ENCODE results near the gene THADA. TPM values are rescaled to one million over a fixed set of nuclear protein-coding genes. Genes with fewer than 3 reads are reported as not detected.

Gene THADA
- polyA plus RNA-seq, 1 donor (not counting 4 experiments of a cell fraction or from before 2014, with no cell fraction given), result 22.6 TPM

- Histone ChIP-seq H3K9ac (ENCODE audit: control insufficient read depth, extremely low read depth, insufficient read depth, low read length) (no peak overlapping the region), H3K4me1 (ENCODE audit: control insufficient read depth, extremely low read depth, insufficient read depth, low read length) (peaks cover 24% of the 10 kb centered on the region), H3K4me2 (ENCODE audit: control insufficient read depth, extremely low read depth, insufficient read depth, low read depth, low read length) (no peak overlapping the region), H3K9me3 (ENCODE audit: control insufficient read depth, low read depth, low read length) (no peaks in the 10 kb centered on the region), H4K20me1 (ENCODE audit: control insufficient read depth, extremely low read depth, insufficient read depth, low read length) (no peaks in the 10 kb centered on the region), H3K36me3 (ENCODE audit: control insufficient read depth in 2 of 2, extremely low read depth in 1 of 2, insufficient read depth in 2 of 2, low read length in 2 of 2) (no peaks in the 10 kb centered on the region), H3K27ac (ENCODE audit: control insufficient read depth, insufficient read depth, low read length) (no peak overlapping the region), H2AFZ (ENCODE audit: control insufficient read depth, low read length) (no peak overlapping the region), H3K27me3 (ENCODE audit: control insufficient read depth, extremely low read depth, insufficient read depth, low read length) (no peaks in the 10 kb centered on the region), H3K9me1 (ENCODE audit: control insufficient read depth, extremely low read depth, insufficient read depth, low read length) (no peaks in the 10 kb centered on the region), H3K79me2 (ENCODE audit: control insufficient read depth, insufficient read depth, low read length) (no peaks in the 10 kb centered on the region), H3K4me3 (ENCODE audit: control insufficient read depth in 2 of 3, extremely low read depth in 1 of 3, insufficient read depth in 2 of 3, low read depth in 1 of 3, low read length in 3 of 3) (no peak overlapping the region)
- dilution Hi-C loops (cut with MboI; ENCODE audit: extremely low pct_ligation_motif_present, low sequenced_read_pairs), result no loop called here
- FAIRE-seq (no peak), DNase-seq (ENCODE audit: low read depth, low spot score) (no peak)
- no peak for TF ChIP-seq EZH2 (IDR thresholded peaks at IDR 0.05; ENCODE audit: low read length)
- TF ChIP-seq CTCF (optimal IDR thresholded peaks at IDR 0.05 in 1 of 3, IDR thresholded peaks at IDR 0.05 in 1 of 3, conservative IDR thresholded peaks at IDR 0.05 in 1 of 3; ENCODE audit: extremely low read depth in 1 of 3, insufficient read depth in 2 of 3, low read length in 3 of 3), result no peak
Measured at GRCh38 chr2:43475137-43475846, 120.5 kb downstream of the THADA start.

GRCh38 chr2:43474273-43474672, 121.6 kb downstream of the THADA start:
- DNase-seq (ENCODE audit: low read depth, low spot score) (no peak), FAIRE-seq (no peak)
- Histone ChIP-seq H3K9ac (ENCODE audit: control insufficient read depth, extremely low read depth, insufficient read depth, low read length) (no peak overlapping the region), H3K9me3 (ENCODE audit: control insufficient read depth, low read depth, low read length) (no peaks in the 10 kb centered on the region), H3K36me3 (ENCODE audit: control insufficient read depth in 2 of 2, extremely low read depth in 1 of 2, insufficient read depth in 2 of 2, low read length in 2 of 2) (no peaks in the 10 kb centered on the region), H3K79me2 (ENCODE audit: control insufficient read depth, insufficient read depth, low read length) (no peaks in the 10 kb centered on the region), H3K4me3 (ENCODE audit: control insufficient read depth in 2 of 3, extremely low read depth in 1 of 3, insufficient read depth in 2 of 3, low read depth in 1 of 3, low read length in 3 of 3) (no peak overlapping the region), H2AFZ (ENCODE audit: control insufficient read depth, low read length) (no peak overlapping the region), H3K9me1 (ENCODE audit: control insufficient read depth, extremely low read depth, insufficient read depth, low read length) (no peaks in the 10 kb centered on the region), H3K4me2 (ENCODE audit: control insufficient read depth, extremely low read depth, insufficient read depth, low read depth, low read length) (no peak overlapping the region), H4K20me1 (ENCODE audit: control insufficient read depth, extremely low read depth, insufficient read depth, low read length) (no peaks in the 10 kb centered on the region), H3K4me1 (ENCODE audit: control insufficient read depth, extremely low read depth, insufficient read depth, low read length) (peaks cover 28% of the 10 kb centered on the region), H3K27me3 (ENCODE audit: control insufficient read depth, extremely low read depth, insufficient read depth, low read length) (no peaks in the 10 kb centered on the region), H3K27ac (ENCODE audit: control insufficient read depth, insufficient read depth, low read length) (no peak overlapping the region)
- dilution Hi-C loops (cut with MboI; ENCODE audit: extremely low pct_ligation_motif_present, low sequenced_read_pairs), result no loop called here
- TF ChIP-seq CTCF (optimal IDR thresholded peaks at IDR 0.05 in 1 of 3, IDR thresholded peaks at IDR 0.05 in 1 of 3, conservative IDR thresholded peaks at IDR 0.05 in 1 of 3; ENCODE audit: extremely low read depth in 1 of 3, insufficient read depth in 2 of 3, low read length in 3 of 3), result no peak
- no peak for TF ChIP-seq EZH2 (IDR thresholded peaks at IDR 0.05; ENCODE audit: low read length)

Data from keratinocyte (primary cell).